Neural cell (in vitro differentiated cells): Measurements from ENCODE around the gene LARP1. TPM values are rescaled to one million over a fixed set of nuclear protein-coding genes. Genes with fewer than 3 reads are reported as not detected.

ENCODE experiments used
- H2AFZ ChIP-seq: fragments of 200-600, 300-800 bp; sonication (generic), shearing (Covaris generic); 2 replicates; pipeline ENCODE4 v1.6.0; 2014; ENCODE audit warnings: low read depth, mild to moderate bottlenecking, antibody characterized with exemption, low read length, moderate library complexity
- H3F3A ChIP-seq: fragments of 200-600 bp; shearing (Covaris generic); 2 replicates; pipeline ENCODE4 v1.6.1; 2016; ENCODE audit warnings: mild to moderate bottlenecking, moderate library complexity, mixed read lengths, antibody characterized with exemption, low read length; ENCODE audit not compliant: insufficient read depth, poor library complexity, severe bottlenecking
- H3K27ac ChIP-seq: fragments of 200-600, 300-800 bp; sonication (generic), shearing (Covaris generic); 2 replicates; pipeline ENCODE4 v1.5.1; 2014; ENCODE audit warnings: mild to moderate bottlenecking, low read length, moderate library complexity
- H3K27me3 ChIP-seq: fragments of 300-800, 200-600 bp; sonication (generic), shearing (Covaris generic); 2 replicates; pipeline ENCODE4 v1.6.0; 2014; ENCODE audit warnings: mild to moderate bottlenecking, low read depth, low read length, moderate library complexity; ENCODE audit not compliant: insufficient read depth
- H3K36me3 ChIP-seq: fragments of 300-800, 200-600 bp; sonication (generic), shearing (Covaris generic); 2 replicates; pipeline ENCODE4 v1.5.1; 2014; ENCODE audit warnings: mild to moderate bottlenecking, antibody characterized with exemption, low read length, moderate library complexity; ENCODE audit not compliant: insufficient read depth
- H3K4me2 ChIP-seq: fragments of 300-800, 200-600 bp; sonication (generic), shearing (Covaris generic); 2 replicates; pipeline ENCODE4 v1.6.0; 2014; ENCODE audit warnings: mild to moderate bottlenecking, low read length
- H3K4me3 ChIP-seq: fragments of 300-800, 200-600 bp; sonication (generic), shearing (Covaris generic); 2 replicates; pipeline ENCODE4 v1.5.1; 2014; ENCODE audit warnings: mild to moderate bottlenecking, low read length, moderate library complexity
- H3K79me2 ChIP-seq: fragments of 200-600 bp; shearing (Covaris generic); replicated peaks from 2 replicates; pipeline ENCODE4 v1.6.0; 2014; ENCODE audit warnings: mild to moderate bottlenecking, low read length, moderate library complexity; ENCODE audit not compliant: insufficient read depth
- H3K9ac ChIP-seq: fragments of 300-800, 200-600 bp; sonication (generic), shearing (Covaris generic); 2 replicates; pipeline ENCODE4 v1.6.1; 2016; ENCODE audit warnings: mild to moderate bottlenecking, low read length, mixed read lengths
- H3K9me2 ChIP-seq: fragments of 200-600 bp; shearing (Covaris generic); 2 replicates; pipeline ENCODE4 v1.6.1; 2016; ENCODE audit warnings: mild to moderate bottlenecking, low read length, mixed read lengths; ENCODE audit not compliant: insufficient read depth
- H3K9me3 ChIP-seq: fragments of 200-600, 300-800 bp; sonication (generic), shearing (Covaris generic); 2 replicates; pipeline ENCODE4 v1.6.1; 2016; ENCODE audit warnings: mild to moderate bottlenecking, mixed run types, low read length, moderate library complexity, mixed read lengths
- H4K20me1 ChIP-seq: fragments of 200-600 bp; shearing (Covaris generic); 2 replicates; pipeline ENCODE4 v1.6.1; 2016; ENCODE audit warnings: mild to moderate bottlenecking, mixed run types; ENCODE audit not compliant: insufficient read depth
- EP300 ChIP-seq: fragments of 450-650 bp; conservative IDR thresholded peaks from 2 replicates; pipeline ENCODE4 v1.6.1; 2014; ENCODE audit warnings: antibody characterized with exemption, mild to moderate bottlenecking, moderate library complexity; ENCODE audit not compliant: poor library complexity, severe bottlenecking
- EZH2 ChIP-seq: fragments of 200-600, 300-800 bp; shearing (Covaris generic), sonication (generic); IDR thresholded peaks from 2 replicates; pipeline ENCODE4 v1.6.1; 2014; ENCODE audit warnings: antibody characterized with exemption, low read length, borderline replicate concordance, mild to moderate bottlenecking; ENCODE audit not compliant: insufficient read depth, poor library complexity, severe bottlenecking
- MXI1 ChIP-seq: fragments of 450-650 bp; conservative IDR thresholded peaks from 2 replicates; pipeline ENCODE4 v1.6.1; 2014; ENCODE audit warnings: antibody characterized with exemption, mild to moderate bottlenecking; ENCODE audit not compliant: poor library complexity, severe bottlenecking
- POLR2AphosphoS5 ChIP-seq: IDR thresholded peaks from 2 replicates; pipeline ENCODE4 v1.6.1; 2012
- RAD21 ChIP-seq: fragments of 450-650 bp; conservative IDR thresholded peaks from 2 replicates; pipeline ENCODE4 v1.6.1; 2014; ENCODE audit warnings: antibody characterized with exemption, mild to moderate bottlenecking, moderate library complexity
- SMC3 ChIP-seq: fragments of 450-650 bp; conservative IDR thresholded peaks from 2 replicates; pipeline ENCODE4 v1.6.1; 2014; ENCODE audit warnings: antibody characterized with exemption, mild to moderate bottlenecking, moderate library complexity; ENCODE audit not compliant: poor library complexity
- TAF1 ChIP-seq: IDR thresholded peaks from 2 replicates; pipeline ENCODE4 v1.6.1; 2012; ENCODE audit warnings: low read depth
- polyA plus RNA-seq: library from polyadenylated mRNA; depleted of rRNA; stranded (reverse); fragments of >200 nt; gene quantifications from 2 replicates; pipeline ENCODE4 v1.2.3, GENCODE V29; 2014
- TF ChIP-seq, protein P1 (sequence below): IDR thresholded peaks from 2 replicates; pipeline ENCODE4 v1.6.1; 2012; ENCODE audit warnings: borderline replicate concordance
- TF ChIP-seq, protein P2 (sequence below): fragments of 450-650 bp; IDR thresholded peaks from 2 replicates; pipeline ENCODE4 v1.5.1; 2014; ENCODE audit warnings: antibody characterized with exemption, mild to moderate bottlenecking, moderate library complexity; ENCODE audit not compliant: poor library complexity, severe bottlenecking

Gene LARP1
- polyA plus RNA-seq, 1 donor from 2014 or later: 36.1 TPM

DNA sequence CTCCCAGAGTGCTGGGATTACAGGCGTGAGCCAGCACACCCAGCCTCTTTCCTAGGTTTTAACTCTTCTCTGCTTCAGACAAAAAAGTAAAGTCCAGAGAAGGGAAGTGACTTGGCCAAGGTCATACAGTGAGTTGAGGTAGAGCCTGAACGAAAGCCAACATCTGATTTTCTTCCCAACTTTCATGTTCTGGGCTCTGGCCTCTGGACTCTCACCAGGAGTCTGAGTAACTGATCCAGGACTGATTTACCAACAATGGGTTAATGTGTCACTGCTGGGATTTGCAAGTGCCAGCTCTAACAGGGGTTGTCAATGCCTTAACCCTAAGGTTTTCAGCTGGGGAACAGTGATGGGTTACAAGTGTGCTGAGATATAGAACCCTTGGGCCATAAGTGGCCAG is 32.2 kb upstream of the LARP1 start:
- no peaks in the 10 kb centered on the region for H3K9me3 ChIP-seq
- no peak for TF ChIP-seq EP300
- TF ChIP-seq, protein P1, sequence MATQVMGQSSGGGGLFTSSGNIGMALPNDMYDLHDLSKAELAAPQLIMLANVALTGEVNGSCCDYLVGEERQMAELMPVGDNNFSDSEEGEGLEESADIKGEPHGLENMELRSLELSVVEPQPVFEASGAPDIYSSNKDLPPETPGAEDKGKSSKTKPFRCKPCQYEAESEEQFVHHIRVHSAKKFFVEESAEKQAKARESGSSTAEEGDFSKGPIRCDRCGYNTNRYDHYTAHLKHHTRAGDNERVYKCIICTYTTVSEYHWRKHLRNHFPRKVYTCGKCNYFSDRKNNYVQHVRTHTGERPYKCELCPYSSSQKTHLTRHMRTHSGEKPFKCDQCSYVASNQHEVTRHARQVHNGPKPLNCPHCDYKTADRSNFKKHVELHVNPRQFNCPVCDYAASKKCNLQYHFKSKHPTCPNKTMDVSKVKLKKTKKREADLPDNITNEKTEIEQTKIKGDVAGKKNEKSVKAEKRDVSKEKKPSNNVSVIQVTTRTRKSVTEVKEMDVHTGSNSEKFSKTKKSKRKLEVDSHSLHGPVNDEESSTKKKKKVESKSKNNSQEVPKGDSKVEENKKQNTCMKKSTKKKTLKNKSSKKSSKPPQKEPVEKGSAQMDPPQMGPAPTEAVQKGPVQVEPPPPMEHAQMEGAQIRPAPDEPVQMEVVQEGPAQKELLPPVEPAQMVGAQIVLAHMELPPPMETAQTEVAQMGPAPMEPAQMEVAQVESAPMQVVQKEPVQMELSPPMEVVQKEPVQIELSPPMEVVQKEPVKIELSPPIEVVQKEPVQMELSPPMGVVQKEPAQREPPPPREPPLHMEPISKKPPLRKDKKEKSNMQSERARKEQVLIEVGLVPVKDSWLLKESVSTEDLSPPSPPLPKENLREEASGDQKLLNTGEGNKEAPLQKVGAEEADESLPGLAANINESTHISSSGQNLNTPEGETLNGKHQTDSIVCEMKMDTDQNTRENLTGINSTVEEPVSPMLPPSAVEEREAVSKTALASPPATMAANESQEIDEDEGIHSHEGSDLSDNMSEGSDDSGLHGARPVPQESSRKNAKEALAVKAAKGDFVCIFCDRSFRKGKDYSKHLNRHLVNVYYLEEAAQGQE: no peak
- TF ChIP-seq, protein P2, sequence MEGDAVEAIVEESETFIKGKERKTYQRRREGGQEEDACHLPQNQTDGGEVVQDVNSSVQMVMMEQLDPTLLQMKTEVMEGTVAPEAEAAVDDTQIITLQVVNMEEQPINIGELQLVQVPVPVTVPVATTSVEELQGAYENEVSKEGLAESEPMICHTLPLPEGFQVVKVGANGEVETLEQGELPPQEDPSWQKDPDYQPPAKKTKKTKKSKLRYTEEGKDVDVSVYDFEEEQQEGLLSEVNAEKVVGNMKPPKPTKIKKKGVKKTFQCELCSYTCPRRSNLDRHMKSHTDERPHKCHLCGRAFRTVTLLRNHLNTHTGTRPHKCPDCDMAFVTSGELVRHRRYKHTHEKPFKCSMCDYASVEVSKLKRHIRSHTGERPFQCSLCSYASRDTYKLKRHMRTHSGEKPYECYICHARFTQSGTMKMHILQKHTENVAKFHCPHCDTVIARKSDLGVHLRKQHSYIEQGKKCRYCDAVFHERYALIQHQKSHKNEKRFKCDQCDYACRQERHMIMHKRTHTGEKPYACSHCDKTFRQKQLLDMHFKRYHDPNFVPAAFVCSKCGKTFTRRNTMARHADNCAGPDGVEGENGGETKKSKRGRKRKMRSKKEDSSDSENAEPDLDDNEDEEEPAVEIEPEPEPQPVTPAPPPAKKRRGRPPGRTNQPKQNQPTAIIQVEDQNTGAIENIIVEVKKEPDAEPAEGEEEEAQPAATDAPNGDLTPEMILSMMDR: no peak
- no peak for TF ChIP-seq POLR2AphosphoS5
- no peak for TF ChIP-seq EZH2
- TF ChIP-seq MXI1: no peak
- no peak for TF ChIP-seq RAD21
- no peak for TF ChIP-seq TAF1
- no peak for TF ChIP-seq SMC3

DNA sequence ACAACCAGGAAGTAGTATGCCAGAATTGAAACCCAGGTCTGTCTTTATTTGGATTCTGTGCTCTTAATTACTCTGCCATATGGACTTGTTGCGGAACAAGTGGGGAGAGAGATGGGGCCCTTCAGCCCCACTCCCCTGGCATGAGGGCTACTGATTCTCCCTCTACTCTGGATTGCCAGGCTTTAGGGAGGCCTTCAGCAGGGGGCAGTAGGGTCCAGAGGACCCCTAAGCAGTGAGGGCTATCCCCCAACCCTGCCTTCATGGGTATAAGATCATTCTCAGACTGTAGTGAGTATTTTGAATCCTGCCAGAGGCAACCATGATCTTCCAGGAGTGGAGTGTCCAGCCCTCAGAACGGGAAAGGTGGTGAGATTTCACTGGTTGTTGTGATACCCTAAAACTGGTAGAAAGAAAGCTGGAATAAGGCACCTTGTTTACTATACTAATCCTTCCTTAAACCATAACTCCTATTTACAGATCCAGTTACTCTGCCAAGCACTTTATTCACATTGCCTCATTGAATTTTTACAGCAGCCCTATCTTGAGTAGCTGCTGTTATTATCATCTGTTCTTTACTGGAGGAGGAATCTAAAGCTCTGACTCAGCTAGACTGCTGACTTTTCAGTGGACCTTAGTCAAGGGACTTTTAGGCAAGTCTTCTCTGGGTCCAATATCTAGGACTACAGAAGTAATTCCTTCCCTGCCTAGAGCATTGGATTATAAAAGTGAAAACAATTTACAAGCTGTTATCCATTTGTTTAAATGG is 31.3 kb upstream of the LARP1 start:
- no peaks in the 10 kb centered on the region for H4K20me1 ChIP-seq
- no peaks in the 10 kb centered on the region for H3F3A ChIP-seq
- H3K9me3 ChIP-seq: no peaks in the 10 kb centered on the region
- no peak overlapping the region for H3K27ac ChIP-seq
- no peaks in the 10 kb centered on the region for H3K36me3 ChIP-seq
- H2AFZ ChIP-seq: no peak overlapping the region
- no peak overlapping the region for H3K4me2 ChIP-seq
- H3K79me2 ChIP-seq: no peaks in the 10 kb centered on the region
- H3K9ac ChIP-seq: no peak overlapping the region
- no peak overlapping the region for H3K4me3 ChIP-seq
- no peak for TF ChIP-seq EP300
- no peak for TF ChIP-seq EZH2
- no peak for TF ChIP-seq POLR2AphosphoS5
- H3K27me3 ChIP-seq: no peaks in the 10 kb centered on the region
- H3K9me2 ChIP-seq: no peaks in the 10 kb centered on the region

More for the DNA sequence above, 32.2 kb upstream of the LARP1 start:
- Histone ChIP-seq H4K20me1 (no peaks in the 10 kb centered on the region), H3K9ac (no peak overlapping the region), H3K27me3 (no peaks in the 10 kb centered on the region), H3K36me3 (no peaks in the 10 kb centered on the region), H3K79me2 (no peaks in the 10 kb centered on the region), H2AFZ (no peak overlapping the region), H3K4me3 (no peak overlapping the region), H3K4me2 (no peak overlapping the region), H3K9me2 (no peaks in the 10 kb centered on the region), H3K27ac (no peak overlapping the region), H3F3A (no peaks in the 10 kb centered on the region)
